HG02870 (cell line): Measurements from ENCODE around the gene TCF25.
"Not testable (repeated sequence)": the region's sequence is repeated elsewhere in the genome, so short reads cannot be mapped to it uniquely, and the experiment has no call there.

Experiments used
- ATAC-seq: cut with Tn5 transposase; IDR thresholded peaks from one replicate; pipeline ENCODE4 v1.9.1; 2021; ENCODE audit warnings: mild to moderate bottlenecking, moderate library complexity; ENCODE audit not compliant: unreplicated experiment

The TCF25 gene

DNA sequence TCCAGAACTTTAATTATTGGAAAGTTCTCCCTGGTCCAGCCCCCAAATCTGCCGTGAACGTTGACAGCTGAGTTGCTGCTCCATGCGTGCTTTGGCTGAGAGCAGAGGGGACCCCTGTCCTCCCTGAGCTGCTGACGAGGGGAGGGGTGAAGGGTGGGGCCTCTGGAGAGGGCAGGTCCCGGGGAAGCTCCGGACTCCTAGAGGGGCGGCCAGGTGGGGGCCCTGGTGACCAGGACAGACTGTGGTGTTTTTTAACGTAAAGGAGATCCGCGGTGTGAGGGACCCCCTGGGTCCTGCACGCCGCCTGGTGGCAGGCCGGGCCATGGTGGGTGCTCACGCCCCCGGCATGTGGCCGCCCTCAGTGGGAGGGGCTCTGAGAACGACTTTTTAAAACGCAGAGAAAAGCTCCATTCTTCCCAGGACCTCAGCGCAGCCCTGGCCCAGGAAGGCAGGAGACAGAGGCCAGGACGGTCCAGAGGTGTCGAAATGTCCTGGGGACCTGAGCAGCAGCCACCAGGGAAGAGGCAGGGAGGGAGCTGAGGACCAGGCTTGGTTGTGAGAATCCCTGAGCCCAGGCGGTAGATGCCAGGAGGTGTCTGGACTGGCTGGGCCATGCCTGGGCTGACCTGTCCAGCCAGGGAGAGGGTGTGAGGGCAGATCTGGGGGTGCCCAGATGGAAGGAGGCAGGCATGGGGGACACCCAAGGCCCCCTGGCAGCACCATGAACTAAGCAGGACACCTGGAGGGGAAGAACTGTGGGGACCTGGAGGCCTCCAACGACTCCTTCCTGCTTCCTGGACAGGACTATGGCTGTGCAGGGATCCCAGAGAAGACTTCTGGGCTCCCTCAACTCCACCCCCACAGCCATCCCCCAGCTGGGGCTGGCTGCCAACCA is 45.3 kb downstream of the TCF25 start, which contains the start of gene MC1R:
Gene MC1R (plus strand): TSS at position 410 of the 895 bp plus-strand sequence. CDS start 397 bp downstream, at position 807.
- ATAC-seq: no peak

DNA sequence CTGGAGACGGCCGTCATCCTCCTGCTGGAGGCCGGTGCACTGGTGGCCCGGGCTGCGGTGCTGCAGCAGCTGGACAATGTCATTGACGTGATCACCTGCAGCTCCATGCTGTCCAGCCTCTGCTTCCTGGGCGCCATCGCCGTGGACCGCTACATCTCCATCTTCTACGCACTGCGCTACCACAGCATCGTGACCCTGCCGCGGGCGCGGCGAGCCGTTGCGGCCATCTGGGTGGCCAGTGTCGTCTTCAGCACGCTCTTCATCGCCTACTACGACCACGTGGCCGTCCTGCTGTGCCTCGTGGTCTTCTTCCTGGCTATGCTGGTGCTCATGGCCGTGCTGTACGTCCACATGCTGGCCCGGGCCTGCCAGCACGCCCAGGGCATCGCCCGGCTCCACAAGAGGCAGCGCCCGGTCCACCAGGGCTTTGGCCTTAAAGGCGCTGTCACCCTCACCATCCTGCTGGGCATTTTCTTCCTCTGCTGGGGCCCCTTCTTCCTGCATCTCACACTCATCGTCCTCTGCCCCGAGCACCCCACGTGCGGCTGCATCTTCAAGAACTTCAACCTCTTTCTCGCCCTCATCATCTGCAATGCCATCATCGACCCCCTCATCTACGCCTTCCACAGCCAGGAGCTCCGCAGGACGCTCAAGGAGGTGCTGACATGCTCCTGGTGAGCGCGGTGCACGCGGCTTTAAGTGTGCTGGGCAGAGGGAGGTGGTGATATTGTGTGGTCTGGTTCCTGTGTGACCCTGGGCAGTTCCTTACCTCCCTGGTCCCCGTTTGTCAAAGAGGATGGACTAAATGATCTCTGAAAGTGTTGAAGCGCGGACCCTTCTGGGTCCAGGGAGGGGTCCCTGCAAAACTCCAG is 46.4 kb downstream of the TCF25 start:
- ATAC-seq: no peak

DNA sequence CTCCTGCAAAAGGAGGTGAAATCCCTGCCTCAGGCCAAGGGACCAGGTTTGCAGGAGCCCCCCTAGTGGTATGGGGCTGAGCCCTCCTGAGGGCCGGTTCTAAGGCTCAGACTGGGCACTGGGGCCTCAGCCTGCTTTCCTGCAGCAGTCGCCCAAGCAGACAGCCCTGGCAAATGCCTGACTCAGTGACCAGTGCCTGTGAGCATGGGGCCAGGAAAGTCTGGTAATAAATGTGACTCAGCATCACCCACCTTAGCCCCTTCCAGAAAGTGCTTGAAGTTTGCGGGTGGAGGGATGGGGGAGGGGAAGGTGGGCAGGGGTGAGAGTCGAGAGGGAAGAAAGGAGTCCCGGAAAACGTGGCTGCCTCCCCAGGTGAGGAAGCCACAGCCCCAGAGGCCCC is 47.3 kb downstream of the TCF25 start:
- ATAC-seq: no peak

DNA sequence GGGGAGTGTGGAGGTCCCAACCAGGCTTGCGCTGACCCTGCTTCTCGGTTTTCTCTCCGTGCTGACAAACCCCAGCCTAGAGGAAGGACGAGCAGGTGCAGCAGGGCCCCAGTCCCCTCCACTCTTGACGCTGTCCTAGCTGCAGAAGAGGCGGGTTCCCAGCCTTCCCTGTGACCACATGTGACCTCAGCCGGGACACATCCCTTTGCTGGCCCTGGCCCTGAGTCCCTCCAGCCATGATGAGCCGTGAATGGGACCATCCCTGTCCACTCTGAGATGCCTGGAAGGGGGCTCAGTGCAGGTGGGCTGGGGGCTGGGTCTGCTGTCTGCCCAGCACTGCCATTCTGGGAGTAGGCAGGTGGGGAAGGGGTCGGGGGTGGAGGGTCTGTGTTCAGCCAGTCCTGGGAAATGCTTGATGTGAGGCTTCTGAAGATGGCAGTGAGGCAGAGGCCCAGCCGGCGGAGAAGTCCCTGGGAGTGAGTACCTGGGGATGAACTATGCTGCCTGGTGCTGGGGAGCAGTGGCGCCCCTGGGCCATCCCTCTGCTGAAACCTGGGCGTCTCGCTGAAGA is 47.8 kb downstream of the TCF25 start:
- ATAC-seq: no peak

DNA sequence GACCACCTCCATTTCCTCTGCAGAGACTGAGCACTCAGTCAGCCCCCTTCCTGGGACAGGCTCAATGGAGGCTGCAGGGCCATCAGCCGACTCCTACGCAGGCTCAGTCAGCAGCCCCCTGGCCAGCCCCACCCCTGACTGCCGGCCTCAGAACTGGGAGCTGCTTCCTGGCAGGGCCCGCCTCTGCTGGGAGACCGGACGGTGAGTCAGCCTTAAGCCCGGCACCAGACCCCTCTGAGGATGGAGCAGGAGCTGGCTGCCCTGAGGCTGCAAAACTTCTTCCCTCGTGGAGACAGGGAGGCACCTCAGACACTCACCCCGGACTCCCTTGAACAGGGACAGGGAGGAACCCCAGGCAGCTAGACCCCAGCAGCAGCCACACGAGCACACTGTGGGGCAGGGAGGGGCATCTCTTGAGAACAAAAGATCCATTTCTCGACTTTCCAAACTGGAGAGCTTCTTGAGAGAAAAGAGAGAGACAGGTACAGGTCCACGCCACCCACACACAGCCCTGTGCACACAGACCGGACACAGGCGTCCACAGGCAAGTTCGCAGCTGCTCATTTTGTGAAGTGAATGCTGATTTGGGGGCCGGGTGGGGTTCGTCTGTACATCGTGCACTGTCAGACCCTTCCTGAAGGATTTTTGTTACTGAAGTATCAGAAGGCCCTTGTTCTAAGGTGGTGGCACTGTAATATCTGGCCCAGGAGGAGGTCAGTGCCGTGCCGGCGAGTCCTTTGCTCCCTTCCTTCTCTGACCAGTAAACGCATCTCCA is 48.5 kb downstream of the TCF25 start:
- ATAC-seq: no peak

DNA sequence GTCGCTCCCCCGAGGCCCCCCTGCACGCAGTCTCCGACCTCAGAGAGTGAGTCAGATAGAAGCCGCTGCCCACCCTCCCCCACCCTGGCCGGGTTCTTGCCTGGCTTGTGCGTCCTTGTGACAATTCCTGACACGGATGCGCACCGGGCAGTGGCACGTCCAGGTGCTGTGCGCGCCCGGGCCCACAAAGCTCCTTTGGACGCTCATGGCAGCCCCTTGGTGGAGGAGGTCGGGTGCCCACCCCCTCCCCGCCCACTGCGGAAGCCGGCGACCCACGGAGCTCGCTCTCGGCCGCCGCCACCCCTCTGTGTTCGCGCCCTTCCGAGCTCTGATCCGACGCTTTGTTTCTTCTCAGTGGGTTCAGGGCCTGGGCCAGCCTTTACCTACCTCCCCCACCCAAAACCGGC is 49.1 kb downstream of the TCF25 start:
- ATAC-seq: no peak

DNA sequence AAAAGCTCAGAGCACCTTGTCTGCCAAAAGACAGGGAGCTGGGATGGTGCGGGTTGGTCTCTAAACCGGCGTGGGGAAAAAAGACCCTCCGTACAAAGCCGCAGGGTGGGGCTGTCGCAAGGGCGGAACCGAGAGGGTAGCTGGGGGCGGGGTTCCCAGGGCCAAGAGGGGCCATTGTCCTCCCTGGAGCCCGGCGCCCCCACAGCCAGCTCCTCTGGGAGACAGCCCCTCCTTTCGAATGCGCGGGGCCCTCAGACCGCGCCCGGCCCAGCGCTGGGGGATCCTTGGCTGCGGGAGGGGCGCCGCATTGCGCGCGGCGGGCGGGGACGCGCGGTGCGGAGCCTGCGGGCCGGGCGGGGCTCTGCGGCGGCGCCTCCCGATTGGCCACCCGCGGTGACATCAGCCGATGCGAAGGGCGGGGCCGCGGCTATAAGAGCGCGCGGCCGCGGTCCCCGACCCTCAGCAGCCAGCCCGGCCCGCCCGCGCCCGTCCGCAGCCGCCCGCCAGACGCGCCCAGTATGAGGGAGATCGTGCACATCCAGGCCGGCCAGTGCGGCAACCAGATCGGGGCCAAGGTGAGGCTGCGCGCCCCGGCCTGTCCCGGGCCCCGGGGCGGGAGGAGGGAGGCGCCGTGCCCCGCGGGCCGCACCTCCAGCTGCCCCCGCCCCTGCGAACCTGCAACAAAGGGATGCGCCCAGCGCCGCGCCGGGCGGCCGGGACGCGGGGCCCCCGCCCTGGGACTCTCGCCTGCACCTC is 49.7 kb downstream of the TCF25 start, which contains the start of gene TUBB3:
Gene TUBB3 (plus strand): TSS at position 459 of the 756 bp plus-strand sequence. CDS start 60 bp downstream, at position 519.
- no peak for ATAC-seq

DNA sequence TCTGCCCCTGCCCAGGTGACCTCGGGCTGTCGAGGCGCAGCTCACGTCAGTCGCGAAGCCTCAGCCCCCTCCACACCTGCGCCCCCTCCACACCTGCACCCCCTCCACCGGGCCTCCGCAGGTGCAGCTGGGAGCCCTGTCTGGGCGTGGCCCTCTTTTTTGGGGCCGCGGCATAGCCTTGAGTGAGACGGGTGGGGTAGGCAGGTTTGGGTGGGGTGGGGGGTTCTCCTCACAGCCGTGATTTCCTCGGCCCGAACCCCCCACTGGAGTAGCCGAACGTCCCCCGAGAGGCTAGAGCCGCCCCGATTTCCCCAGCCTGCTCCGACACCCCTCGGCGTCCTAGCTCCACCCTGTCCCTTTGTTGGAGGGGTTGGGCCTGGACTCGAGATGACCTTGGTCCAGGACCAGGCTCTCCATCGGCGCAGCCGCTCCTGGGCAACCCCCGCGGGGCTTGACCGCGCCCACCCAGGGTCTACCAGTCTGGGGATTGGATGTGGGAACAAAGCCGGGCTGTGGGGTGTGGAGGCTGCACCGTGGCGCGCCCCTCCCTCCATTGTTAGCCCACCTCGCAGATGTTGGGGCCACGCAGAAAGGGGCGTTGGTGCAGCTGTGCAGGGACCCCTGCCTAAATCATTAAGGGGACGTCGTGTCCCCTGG is 50.4 kb downstream of the TCF25 start:
- no peak for ATAC-seq

DNA sequence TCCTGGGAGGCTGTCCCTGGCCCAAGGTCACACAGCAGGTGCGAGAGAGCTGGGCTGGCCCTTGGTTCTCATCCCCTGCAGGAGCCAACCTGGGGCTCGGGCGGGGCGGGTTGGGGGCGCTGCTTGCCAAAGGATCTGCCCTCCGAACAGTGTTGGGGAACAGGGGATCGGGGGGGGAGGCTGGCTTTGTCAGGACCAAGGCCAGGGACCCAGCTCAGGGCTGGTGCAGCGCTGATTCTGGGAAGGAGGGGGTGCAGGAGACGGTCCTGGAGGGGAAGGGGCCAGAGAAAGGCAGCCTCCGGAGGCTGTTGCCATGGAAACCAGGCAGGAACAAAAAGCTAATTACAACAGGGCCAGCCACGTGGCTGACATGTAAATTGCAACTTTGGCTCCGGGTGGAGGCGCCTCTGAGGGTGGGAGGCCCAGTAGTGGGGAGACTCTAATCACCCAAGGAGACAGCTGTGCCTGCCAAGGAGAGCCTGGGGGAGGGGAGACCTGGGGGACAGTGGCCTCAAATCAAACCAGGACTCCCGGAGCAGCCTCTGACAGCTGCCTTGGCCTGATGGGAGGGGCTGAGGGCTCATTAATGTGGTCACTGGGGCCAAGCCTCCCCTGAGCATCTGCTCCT is 51.0 kb downstream of the TCF25 start:
- no peak for ATAC-seq

DNA sequence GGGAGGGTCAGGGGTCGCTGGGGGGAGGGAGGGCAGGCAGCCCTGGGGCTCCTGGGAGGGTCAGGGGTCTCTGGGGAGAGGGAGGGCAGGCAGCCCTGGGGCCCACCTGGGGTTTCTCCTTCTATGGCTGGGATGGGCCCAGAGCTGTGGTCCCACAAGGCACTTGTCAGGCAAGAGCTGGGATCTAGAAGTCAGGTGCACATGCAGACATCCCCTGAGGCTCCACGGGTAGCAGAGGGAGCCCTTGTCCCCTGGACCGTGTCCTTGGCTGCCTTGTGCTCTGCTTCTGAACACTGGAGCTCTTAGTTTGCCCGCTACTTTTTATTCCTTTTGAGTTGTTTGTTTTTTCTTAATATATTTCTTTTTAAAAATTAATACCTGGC is 51.5 kb downstream of the TCF25 start:
- no peak for ATAC-seq

DNA sequence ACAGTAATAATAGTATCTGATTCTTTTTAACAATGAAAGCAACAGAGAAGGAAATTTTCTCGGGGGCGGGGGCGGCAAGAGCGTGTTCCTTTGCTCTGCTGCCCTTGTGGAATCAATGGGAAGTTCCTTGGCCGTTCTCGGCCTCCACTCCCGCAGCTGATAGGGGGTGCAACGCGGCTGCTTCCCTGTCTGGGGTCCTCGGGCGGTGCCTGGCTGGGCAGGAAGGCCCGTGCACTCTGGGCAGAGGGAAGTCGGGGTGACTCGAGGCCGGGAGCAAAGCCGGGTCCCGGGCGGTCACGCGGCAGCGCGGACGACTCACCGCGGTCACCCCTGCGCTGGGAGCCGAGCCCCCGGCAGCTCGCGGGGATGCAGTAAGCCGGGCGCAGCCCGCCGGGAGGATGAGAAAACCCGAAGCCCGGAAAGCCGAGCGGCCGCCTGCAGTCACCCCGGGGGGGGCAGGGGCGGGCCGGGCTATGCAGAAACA is 52.2 kb downstream of the TCF25 start:
- ATAC-seq: no peak

DNA sequence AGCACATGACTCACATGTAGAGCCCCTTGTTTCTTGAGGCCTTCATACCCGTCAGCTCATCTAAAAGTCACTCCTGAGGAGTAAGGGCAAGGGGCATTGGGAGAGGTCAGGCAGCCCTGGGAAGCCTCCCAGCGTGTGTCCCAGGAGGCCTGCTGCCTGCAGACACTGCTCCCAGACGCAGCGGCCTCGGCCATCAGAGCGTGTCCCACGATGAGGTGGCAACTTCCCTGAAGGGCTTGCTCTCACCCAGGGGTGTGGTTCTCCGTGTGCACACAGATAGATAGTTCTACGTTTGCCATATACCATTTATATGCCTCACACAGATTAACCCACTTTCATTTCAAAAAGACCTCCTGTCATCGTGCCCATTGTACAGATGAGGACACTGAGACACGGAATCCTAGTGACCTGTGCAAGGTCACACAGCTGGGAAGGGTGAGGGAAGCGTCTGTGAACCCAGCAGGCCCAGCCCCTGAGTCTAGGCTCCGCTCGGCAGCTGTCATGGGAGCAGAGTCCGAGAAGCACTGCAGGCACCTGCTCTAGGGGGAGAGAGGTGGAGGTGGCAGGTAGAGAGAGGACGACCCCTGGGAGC is 58.0 kb downstream of the TCF25 start:
- ATAC-seq: no peak

DNA sequence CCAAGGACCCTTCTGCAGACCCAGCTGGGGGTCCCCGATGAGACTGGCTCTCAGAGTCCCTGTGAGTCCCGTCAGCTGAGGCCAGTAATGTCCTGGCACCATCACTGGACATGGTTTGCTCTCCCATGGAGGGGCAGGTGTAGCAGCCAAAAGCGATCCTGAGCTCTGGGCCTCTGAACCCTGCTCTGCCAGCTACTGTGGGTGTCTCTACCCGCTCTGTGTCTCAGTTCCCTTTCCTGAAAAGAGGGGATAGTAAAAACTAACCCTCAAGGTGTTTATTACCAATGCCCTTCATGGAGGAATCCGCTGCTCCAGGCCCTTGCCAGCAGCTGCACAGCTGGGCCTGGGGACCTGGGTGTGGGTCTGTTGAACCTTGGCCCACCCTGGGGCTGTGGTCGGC is 58.6 kb downstream of the TCF25 start:
- ATAC-seq: no peak

DNA sequence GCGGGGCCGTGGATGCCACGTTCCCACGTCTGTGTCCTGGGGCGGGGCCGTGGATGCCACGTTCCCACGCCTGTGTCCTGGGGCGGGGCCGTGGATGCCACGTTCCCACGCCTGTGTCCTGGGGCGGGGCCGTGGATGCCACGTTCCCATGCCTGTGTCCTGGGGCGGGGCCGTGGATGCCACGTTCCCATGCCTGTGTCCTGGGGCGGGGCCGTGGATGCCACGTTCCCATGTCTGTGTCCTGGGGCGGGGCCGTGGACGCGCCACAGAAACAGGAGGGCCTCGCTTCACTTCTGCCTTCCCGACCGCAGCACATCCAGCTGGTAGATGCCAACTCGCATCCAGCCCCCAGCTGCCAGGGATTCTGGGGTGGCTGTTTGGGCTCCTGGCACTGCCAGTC is 60.6 kb downstream of the TCF25 start:
- ATAC-seq: not testable (repeated sequence)

DNA sequence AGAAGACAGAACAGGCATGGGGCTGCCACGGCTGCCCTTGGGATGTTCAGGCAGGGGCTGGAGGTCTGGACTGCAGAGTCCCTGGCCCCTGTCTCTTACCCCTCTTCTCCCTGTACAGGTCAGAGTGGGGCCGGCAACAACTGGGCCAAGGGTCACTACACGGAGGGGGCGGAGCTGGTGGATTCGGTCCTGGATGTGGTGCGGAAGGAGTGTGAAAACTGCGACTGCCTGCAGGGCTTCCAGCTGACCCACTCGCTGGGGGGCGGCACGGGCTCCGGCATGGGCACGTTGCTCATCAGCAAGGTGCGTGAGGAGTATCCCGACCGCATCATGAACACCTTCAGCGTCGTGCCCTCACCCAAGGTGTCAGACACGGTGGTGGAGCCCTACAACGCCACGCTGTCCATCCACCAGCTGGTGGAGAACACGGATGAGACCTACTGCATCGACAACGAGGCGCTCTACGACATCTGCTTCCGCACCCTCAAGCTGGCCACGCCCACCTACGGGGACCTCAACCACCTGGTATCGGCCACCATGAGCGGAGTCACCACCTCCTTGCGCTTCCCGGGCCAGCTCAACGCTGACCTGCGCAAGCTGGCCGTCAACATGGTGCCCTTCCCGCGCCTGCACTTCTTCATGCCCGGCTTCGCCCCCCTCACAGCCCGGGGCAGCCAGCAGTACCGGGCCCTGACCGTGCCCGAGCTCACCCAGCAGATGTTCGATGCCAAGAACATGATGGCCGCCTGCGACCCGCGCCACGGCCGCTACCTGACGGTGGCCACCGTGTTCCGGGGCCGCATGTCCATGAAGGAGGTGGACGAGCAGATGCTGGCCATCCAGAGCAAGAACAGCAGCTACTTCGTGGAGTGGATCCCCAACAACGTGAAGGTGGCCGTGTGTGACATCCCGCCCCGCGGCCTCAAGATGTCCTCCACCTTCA is 61.5 kb downstream of the TCF25 start:
- ATAC-seq: no peak

DNA sequence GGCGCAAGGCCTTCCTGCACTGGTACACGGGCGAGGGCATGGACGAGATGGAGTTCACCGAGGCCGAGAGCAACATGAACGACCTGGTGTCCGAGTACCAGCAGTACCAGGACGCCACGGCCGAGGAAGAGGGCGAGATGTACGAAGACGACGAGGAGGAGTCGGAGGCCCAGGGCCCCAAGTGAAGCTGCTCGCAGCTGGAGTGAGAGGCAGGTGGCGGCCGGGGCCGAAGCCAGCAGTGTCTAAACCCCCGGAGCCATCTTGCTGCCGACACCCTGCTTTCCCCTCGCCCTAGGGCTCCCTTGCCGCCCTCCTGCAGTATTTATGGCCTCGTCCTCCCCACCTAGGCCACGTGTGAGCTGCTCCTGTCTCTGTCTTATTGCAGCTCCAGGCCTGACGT is 62.2 kb downstream of the TCF25 start:
- not testable (repeated sequence) for ATAC-seq

DNA sequence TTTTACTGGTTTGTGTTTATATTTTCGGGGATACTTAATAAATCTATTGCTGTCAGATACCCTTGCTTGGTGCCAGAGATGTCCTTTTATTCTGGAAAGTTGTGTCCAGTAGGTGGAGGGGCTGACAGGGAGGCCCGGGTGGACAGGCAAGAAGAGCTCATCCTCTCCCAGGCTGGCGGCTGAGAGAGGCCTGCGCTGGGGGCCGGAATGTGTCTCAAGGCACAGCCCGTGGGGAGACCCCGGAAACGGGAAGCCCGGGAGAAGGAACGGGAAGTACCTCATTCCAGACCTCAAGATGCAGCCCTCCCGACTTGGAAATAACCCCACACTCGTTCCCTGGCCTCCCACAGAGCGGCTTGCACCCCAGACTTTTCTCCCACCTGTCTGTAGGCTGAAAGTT is 62.6 kb downstream of the TCF25 start:
- ATAC-seq: no peak
